Transverse colon (tissue), 4 donors: Measurements from ENCODE around the gene CHPF. TPM values are rescaled to one million over a fixed set of nuclear protein-coding genes. Genes with fewer than 3 reads are reported as not detected.

ENCODE experiments used
- DNase-seq: peaks from one replicate; pipeline ENCODE4 v3.0.0-alpha.2; 2019
- H3K27ac ChIP-seq, 4 donors: fragments of 200-600 bp; sonication (generic); 2 replicates each; pipeline ENCODE4 v1.5.1; 2016 to 2018; ENCODE audit warnings: inconsistent platforms in 4 of 4
- H3K27me3 ChIP-seq: fragments of 200-600 bp; sonication (generic); 2 replicates; pipeline ENCODE4 v1.5.1; 2017; ENCODE audit warnings: inconsistent platforms
- H3K36me3 ChIP-seq, 4 donors: fragments of 200-600 bp; sonication (generic); 2 replicates each; pipeline ENCODE4 v1.5.1; 2017 to 2019; ENCODE audit warnings: inconsistent platforms in 4 of 4
- H3K4me1 ChIP-seq, 4 donors: fragments of 200-600 bp; sonication (generic); 2 replicates each; pipeline ENCODE4 v1.5.1; 2017 to 2020; ENCODE audit warnings: inconsistent platforms in 4 of 4
- H3K4me3 ChIP-seq, 4 donors: fragments of 200-600 bp; sonication (generic); 1 replicate in 1 of 4; 2 replicates in 3 of 4; pipeline versions ENCODE4 v1.5.1 to v1.6.1; 2017 to 2019; ENCODE audit warnings: inconsistent platforms in 4 of 4
- H3K9me3 ChIP-seq, 2 donors: fragments of 200-600 bp; sonication (generic); 2 replicates each; pipeline ENCODE4 v1.5.1; 2017 to 2019; ENCODE audit warnings: inconsistent platforms in 2 of 2
- EP300 ChIP-seq: sonication (generic); formaldehyde crosslinking; IDR thresholded peaks from one replicate; pipeline ENCODE4 v1.6.1; 2017; ENCODE audit warnings: antibody characterized with exemption, low read depth
- POLR2A ChIP-seq: fragments of 450-650 bp; IDR thresholded peaks from one replicate; pipeline ENCODE4 v1.6.1; 2016; ENCODE audit warnings: antibody characterized with exemption, mild to moderate bottlenecking, moderate library complexity
- POLR2AphosphoS5 ChIP-seq, 3 donors: sonication (generic); formaldehyde crosslinking; IDR thresholded peaks; one replicate each; pipeline ENCODE4 v1.6.1; 2016; ENCODE audit warnings: antibody characterized with exemption in 3 of 3
- WGBS, 2 donors: methylation state at CpG; one replicate each; pipeline ENCODE4 v1.1.5; 2018; ENCODE audit warnings: low coverage in 1 of 2; 5-methylcytosine and 5-hydroxymethylcytosine counted together
- in situ Hi-C, 4 donors: fragments of 200-750 bp; cut with MboI; loops; one replicate each; pipeline versions ENCODE4 v1.15.0 to v1.15.1; 2017; ENCODE audit warnings: low sequenced_read_pairs in 3 of 4, low pct_ligation_motif_present in 1 of 4, low pct_unique_long_range_greater_than_20kb in 1 of 4
- intact Hi-C: fragments of 100-400 bp; cut with DNase I; formaldehyde crosslinking; loops from one replicate; pipeline ENCODE4 v1.15.1; 2023; ENCODE audit warnings: low total_unique reads
- total RNA-seq, 4 donors: library from RNA; depleted of rRNA; stranded (reverse); fragments of >200 nt; gene quantifications; one replicate each; pipeline ENCODE4 v1.1.0, GENCODE V29; 2016
- TF ChIP-seq, protein P1 (sequence below), 5 experiments: fragments of 200-600 bp in 3 of 5; fragments of 450-650 bp in 2 of 5; sonication (generic) in 3 of 5; IDR thresholded peaks; 1 replicate in 2 of 5; 2 replicates in 3 of 5; pipeline ENCODE4 v1.5.1; 2016 to 2017; ENCODE audit warnings: antibody characterized with exemption in 5 of 5, inconsistent platforms in 3 of 5, mild to moderate bottlenecking in 2 of 5, moderate library complexity in 1 of 5

Gene CHPF
- total RNA-seq, 4 donors from 2014 or later, result 21.1 to 58.2 (median 52.1) TPM

DNA sequence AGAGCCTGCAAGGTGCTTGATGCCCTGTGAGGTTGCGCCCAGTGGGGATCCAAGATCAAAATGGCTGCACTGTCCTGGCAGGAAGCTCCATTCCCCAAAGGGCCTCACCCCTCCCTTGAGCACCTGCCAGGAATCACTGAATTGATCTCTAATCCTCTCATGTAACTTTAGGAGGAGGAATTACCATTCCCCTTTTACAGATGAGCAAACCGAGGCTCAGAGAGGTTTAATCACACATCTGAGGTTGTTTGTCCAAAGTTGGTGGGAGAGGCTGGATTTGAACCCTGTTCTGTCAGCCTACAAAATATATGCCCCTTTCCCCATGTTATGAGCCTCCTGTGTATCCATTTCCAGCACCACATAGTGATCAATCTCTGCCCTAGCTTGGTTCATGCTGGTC lies 18.8 kb downstream of the CHPF start:
- intact Hi-C loops, result no loop called here
- no peak for TF ChIP-seq POLR2A
- TF ChIP-seq POLR2AphosphoS5 (IDR thresholded peaks at IDR 0.05), result no peak
- no peak for TF ChIP-seq EP300
- in situ Hi-C loops, result loop anchor here in 3 of 4 donors (10.0 kb wide), 2 partner anchors 50 to 120 kb away; no protein-coding TSS in a partner anchor

DNA sequence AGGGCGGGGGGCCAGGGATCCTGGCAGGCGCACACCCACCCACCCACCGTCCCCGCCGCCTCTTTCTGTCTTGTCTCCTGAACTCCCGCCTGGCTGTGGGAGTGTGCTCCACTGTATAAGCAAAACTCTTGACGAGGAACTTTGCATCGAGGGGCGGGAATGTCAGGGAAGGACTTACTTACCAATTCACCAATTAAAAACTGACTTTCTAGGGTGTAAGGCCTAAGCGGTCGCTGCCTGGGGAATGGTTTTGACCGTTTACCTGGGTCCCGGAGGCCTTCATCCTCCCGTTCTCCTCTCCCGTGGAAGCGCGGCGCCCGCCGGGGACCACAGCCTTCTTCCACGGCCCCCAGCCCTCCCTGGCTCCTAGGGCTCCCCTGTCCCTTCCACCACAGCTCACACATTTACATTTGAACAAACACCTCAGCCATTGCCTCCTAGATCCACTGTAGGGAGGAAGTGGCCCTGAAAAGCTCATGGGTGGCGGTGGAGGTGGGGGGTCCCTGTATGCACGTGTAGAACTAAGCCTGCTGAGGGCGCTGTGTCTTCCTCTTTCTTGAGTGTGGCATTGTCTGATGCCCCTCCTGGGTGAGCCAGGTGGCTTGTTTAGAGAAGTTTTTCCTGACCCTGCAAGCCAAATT lies 20.5 kb downstream of the CHPF start:
- Histone ChIP-seq H3K4me1 (peaks cover 8 to 18% (median 11%) of the 10 kb centered on the region in 4 donors), H3K27ac (peak overlapping the region; percentile 65 to 81 (median 72)), H3K27me3 (peaks cover 85% of the 10 kb centered on the region), H3K4me3 (peak overlapping the region in 2 of 4 donors; percentile 24 to 35), H3K9me3 (no peaks in the 10 kb centered on the region), H3K36me3 (no peaks in the 10 kb centered on the region)
- TF ChIP-seq POLR2A (no peak), POLR2AphosphoS5 (IDR thresholded peaks at IDR 0.05) (no peak), EP300 (no peak)
- TF ChIP-seq, protein P1, sequence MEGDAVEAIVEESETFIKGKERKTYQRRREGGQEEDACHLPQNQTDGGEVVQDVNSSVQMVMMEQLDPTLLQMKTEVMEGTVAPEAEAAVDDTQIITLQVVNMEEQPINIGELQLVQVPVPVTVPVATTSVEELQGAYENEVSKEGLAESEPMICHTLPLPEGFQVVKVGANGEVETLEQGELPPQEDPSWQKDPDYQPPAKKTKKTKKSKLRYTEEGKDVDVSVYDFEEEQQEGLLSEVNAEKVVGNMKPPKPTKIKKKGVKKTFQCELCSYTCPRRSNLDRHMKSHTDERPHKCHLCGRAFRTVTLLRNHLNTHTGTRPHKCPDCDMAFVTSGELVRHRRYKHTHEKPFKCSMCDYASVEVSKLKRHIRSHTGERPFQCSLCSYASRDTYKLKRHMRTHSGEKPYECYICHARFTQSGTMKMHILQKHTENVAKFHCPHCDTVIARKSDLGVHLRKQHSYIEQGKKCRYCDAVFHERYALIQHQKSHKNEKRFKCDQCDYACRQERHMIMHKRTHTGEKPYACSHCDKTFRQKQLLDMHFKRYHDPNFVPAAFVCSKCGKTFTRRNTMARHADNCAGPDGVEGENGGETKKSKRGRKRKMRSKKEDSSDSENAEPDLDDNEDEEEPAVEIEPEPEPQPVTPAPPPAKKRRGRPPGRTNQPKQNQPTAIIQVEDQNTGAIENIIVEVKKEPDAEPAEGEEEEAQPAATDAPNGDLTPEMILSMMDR (IDR thresholded peaks at IDR 0.05), result no peak
- no peak for DNase-seq
- intact Hi-C loops (no loop called here), in situ Hi-C loops (loop anchor here in 3 of 4 donors (10.0 kb wide), 2 partner anchors 48 to 118 kb away; no protein-coding TSS in a partner anchor)
- WGBS, 2 donors, result 30% methylated on average over 18 of the region's 24 CpGs; no CpG with 5 or more reads in 1 of the 2 donors

More for the DNA sequence above, 18.8 kb downstream of the CHPF start:
- H3K27me3 ChIP-seq, result peaks cover 99% of the 10 kb centered on the region
- 79 to 100% methylated on average over 1 to 2 of the region's 2 CpGs for WGBS, 2 donors
- H3K27ac ChIP-seq, result no peak overlapping the region
- peaks cover 8 to 21% (median 11%) of the 10 kb centered on the region in 4 donors for H3K4me1 ChIP-seq
- no peaks in the 10 kb centered on the region for H3K9me3 ChIP-seq
- DNase-seq, result no peak
- no peaks in the 10 kb centered on the region for H3K36me3 ChIP-seq
- no peak overlapping the region for H3K4me3 ChIP-seq

DNA sequence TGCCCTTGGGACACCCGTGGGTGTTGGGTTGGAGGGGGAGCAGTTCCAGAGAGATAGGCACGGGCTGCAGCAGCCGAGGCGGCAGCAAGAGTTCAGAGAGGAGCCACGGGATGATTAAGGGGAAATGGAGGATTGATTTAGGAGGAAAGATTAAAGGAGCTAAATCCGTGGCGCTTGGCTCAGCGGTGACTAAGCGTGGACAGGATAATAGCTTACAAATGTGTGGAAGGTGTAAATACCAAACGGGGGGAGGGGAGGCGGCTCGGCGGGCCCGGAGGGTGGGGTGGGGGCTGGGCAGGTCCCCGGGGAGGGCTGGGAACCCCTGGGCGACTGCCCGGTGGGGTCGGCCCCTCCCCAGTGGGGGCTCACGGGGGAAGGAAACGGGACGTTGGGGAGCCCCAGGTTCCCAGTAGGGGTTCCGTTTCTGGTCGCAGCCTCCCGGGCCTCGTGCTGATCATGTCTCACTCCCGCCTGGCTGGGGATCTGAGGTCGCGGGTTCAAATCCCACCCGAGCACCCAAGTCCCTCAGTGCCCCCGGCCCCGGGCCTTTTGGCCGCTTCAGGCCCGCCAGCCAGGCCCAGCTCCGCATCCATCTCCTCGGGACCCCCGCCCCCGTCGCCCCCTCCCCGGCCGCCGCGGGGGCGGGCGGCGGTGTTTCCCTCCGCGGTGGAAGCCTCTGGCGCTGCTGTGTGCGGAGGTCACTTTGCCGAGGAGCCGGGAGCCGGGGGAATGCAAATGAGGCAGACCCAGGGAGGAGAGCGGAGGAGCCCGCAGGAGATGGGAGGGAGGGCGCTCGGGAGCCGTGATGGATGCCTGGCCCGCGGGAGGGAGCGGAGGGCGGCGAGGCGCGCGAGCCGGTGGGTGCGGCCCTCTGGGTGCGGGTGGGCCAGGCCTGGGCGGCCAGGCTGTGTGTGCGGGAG lies 21.2 kb downstream of the CHPF start:
- Histone ChIP-seq H3K27me3 (peaks cover 78% of the 10 kb centered on the region), H3K4me1 (peaks cover 8 to 18% (median 11%) of the 10 kb centered on the region in 4 donors), H3K4me3 (peak overlapping the region in 2 of 4 donors; percentile 24 to 35), H3K9me3 (no peaks in the 10 kb centered on the region), H3K27ac (peak overlapping the region; percentile 65 to 81 (median 72)), H3K36me3 (no peaks in the 10 kb centered on the region)
- 0 to 5% methylated on average over 4 to 45 of the region's 70 CpGs for WGBS, 2 donors
- DNase-seq, result no peak
- TF ChIP-seq POLR2A, result no peak
- no peak for TF ChIP-seq EP300
- TF ChIP-seq, protein P1 (IDR thresholded peaks at IDR 0.05), result no peak
- TF ChIP-seq POLR2AphosphoS5 (IDR thresholded peaks at IDR 0.05), result no peak
- in situ Hi-C loops (loop anchor here in 3 of 4 donors (10.0 kb wide), 2 partner anchors 48 to 118 kb away; no protein-coding TSS in a partner anchor), intact Hi-C loops (no loop called here)

DNA sequence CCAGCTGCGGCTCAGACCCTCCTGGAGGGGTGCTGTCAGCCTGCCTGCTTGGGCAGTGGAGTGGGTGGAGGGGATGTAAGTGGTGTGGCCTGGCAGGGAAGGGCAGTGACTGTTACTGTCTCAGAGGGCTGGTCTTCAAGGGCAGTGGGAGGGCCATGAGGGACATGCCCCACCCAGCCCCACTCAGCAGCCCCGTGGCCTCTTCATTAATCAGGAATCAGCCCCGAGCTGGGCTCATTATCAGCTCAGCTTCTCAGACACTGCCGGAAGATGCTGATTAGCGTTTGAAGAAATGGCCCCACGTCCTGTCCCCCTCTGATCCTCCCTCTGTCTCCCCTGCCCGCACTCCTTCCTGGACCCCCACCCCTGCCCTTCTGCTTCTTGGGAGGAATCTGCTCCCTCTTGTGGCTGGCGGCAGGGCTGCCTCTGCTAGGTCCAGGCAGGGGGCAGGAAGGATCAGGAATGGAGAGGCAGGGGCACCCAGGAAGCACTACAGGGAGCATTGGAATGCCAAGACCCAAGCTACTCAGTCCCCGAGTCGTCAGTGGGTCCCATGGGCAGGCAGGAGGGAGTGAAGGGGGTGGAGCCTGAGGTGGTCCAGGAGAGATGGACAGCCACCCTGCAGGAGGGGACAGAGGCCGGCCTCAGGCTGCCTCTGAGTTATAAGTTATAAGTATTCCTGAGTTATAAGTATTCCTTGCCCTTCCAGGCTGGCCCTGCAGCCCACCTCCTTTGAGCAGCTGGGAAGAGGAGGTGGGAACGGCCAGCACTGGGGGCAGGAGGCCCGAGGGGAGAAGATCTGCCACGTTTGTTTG lies 22.3 kb downstream of the CHPF start:
- H3K27ac ChIP-seq, result peak overlapping the region in 3 of 4 donors; percentile 70 to 81 (median 73)
- no peak overlapping the region for H3K4me3 ChIP-seq
- TF ChIP-seq POLR2AphosphoS5 (IDR thresholded peaks at IDR 0.05) (no peak), POLR2A (no peak), EP300 (no peak)
- TF ChIP-seq, protein P1 (IDR thresholded peaks at IDR 0.05), result peak; percentile 37 to 57 (median 48)
- peaks cover 78% of the 10 kb centered on the region for H3K27me3 ChIP-seq
- DNase-seq, result peak; percentile 21
- H3K9me3 ChIP-seq, result no peaks in the 10 kb centered on the region
- in situ Hi-C loops (loop anchor here in 3 of 4 donors (10.0 kb wide), 2 partner anchors 46 to 116 kb away; no protein-coding TSS in a partner anchor), intact Hi-C loops (no loop called here)
- WGBS, 2 donors, result 18 to 21% methylated on average over 5 to 12 of the region's 14 CpGs
- H3K36me3 ChIP-seq, result no peaks in the 10 kb centered on the region
- H3K4me1 ChIP-seq, result peaks cover 8 to 18% (median 11%) of the 10 kb centered on the region in 4 donors
